Measurements from ENCODE around the gene ATP5PF.

ATP5PF gene

GRCh38 chr21:25676451-25676850 is 58.3 kb downstream of the ATP5PF start:
- Histone ChIP-seq H4K20me1 (ENCODE audit: insufficient read depth, low read length) (no peaks in the 10 kb centered on the region), H3K27ac (ENCODE audit: low read length) (no peak overlapping the region), H3K4me2 (ENCODE audit: insufficient read depth, low read length) (no peak overlapping the region), H3K4me1 (ENCODE audit: insufficient read depth, low read length) (no peaks in the 10 kb centered on the region), H3K27me3 (ENCODE audit: insufficient read depth, low read length, poor library complexity) (no peaks in the 10 kb centered on the region), H3K36me3 (ENCODE audit: insufficient read depth, low read length) (no peaks in the 10 kb centered on the region), H3K4me3 (ENCODE audit: low read depth in 1 of 2, low read length in 2 of 2) (no peak overlapping the region), H2AFZ (ENCODE audit: low read depth, low read length) (no peak overlapping the region), H3K9ac (ENCODE audit: low read depth, low read length) (no peak overlapping the region), H3K79me2 (ENCODE audit: insufficient read depth, low read length) (no peaks in the 10 kb centered on the region), H3K9me3 (ENCODE audit: insufficient read depth, low read length, severe bottlenecking) (no peaks in the 10 kb centered on the region)
- TF ChIP-seq CTCF (IDR thresholded peaks at IDR 0.05; ENCODE audit: borderline replicate concordance, extremely low read depth, low read length, poor library complexity, severe bottlenecking) (no peak), EZH2 (IDR thresholded peaks at IDR 0.05; ENCODE audit: borderline replicate concordance, low read depth, low read length, severe bottlenecking) (no peak)
- ATAC-seq (ENCODE audit: insufficient read depth, low read depth), result no peak
- no peak for DNase-seq
